Neural cell (in vitro differentiated cells): ENCODE measurements around the gene CEACAM5. TPM values are rescaled to one million over a fixed set of nuclear protein-coding genes. Genes with fewer than 3 reads are reported as not detected.

Experiments
- H2AFZ ChIP-seq: fragments of 200-600, 300-800 bp; sonication (generic), shearing (Covaris generic); 2 replicates; pipeline ENCODE4 v1.6.0; 2014; ENCODE audit warnings: low read depth, mild to moderate bottlenecking, antibody characterized with exemption, low read length, moderate library complexity
- H3F3A ChIP-seq: fragments of 200-600 bp; shearing (Covaris generic); 2 replicates; pipeline ENCODE4 v1.6.1; 2016; ENCODE audit warnings: mild to moderate bottlenecking, moderate library complexity, mixed read lengths, antibody characterized with exemption, low read length; ENCODE audit not compliant: insufficient read depth, poor library complexity, severe bottlenecking
- H3K27ac ChIP-seq: fragments of 200-600, 300-800 bp; sonication (generic), shearing (Covaris generic); 2 replicates; pipeline ENCODE4 v1.5.1; 2014; ENCODE audit warnings: mild to moderate bottlenecking, low read length, moderate library complexity
- H3K27me3 ChIP-seq: fragments of 300-800, 200-600 bp; sonication (generic), shearing (Covaris generic); 2 replicates; pipeline ENCODE4 v1.6.0; 2014; ENCODE audit warnings: mild to moderate bottlenecking, low read depth, low read length, moderate library complexity; ENCODE audit not compliant: insufficient read depth
- H3K36me3 ChIP-seq: fragments of 300-800, 200-600 bp; sonication (generic), shearing (Covaris generic); 2 replicates; pipeline ENCODE4 v1.5.1; 2014; ENCODE audit warnings: mild to moderate bottlenecking, antibody characterized with exemption, low read length, moderate library complexity; ENCODE audit not compliant: insufficient read depth
- H3K4me2 ChIP-seq: fragments of 300-800, 200-600 bp; sonication (generic), shearing (Covaris generic); 2 replicates; pipeline ENCODE4 v1.6.0; 2014; ENCODE audit warnings: mild to moderate bottlenecking, low read length
- H3K4me3 ChIP-seq: fragments of 300-800, 200-600 bp; sonication (generic), shearing (Covaris generic); 2 replicates; pipeline ENCODE4 v1.5.1; 2014; ENCODE audit warnings: mild to moderate bottlenecking, low read length, moderate library complexity
- H3K79me2 ChIP-seq: fragments of 200-600 bp; shearing (Covaris generic); replicated peaks from 2 replicates; pipeline ENCODE4 v1.6.0; 2014; ENCODE audit warnings: mild to moderate bottlenecking, low read length, moderate library complexity; ENCODE audit not compliant: insufficient read depth
- H3K9ac ChIP-seq: fragments of 300-800, 200-600 bp; sonication (generic), shearing (Covaris generic); 2 replicates; pipeline ENCODE4 v1.6.1; 2016; ENCODE audit warnings: mild to moderate bottlenecking, low read length, mixed read lengths
- H3K9me2 ChIP-seq: fragments of 200-600 bp; shearing (Covaris generic); 2 replicates; pipeline ENCODE4 v1.6.1; 2016; ENCODE audit warnings: mild to moderate bottlenecking, low read length, mixed read lengths; ENCODE audit not compliant: insufficient read depth
- H3K9me3 ChIP-seq: fragments of 200-600, 300-800 bp; sonication (generic), shearing (Covaris generic); 2 replicates; pipeline ENCODE4 v1.6.1; 2016; ENCODE audit warnings: mild to moderate bottlenecking, mixed run types, low read length, moderate library complexity, mixed read lengths
- H4K20me1 ChIP-seq: fragments of 200-600 bp; shearing (Covaris generic); 2 replicates; pipeline ENCODE4 v1.6.1; 2016; ENCODE audit warnings: mild to moderate bottlenecking, mixed run types; ENCODE audit not compliant: insufficient read depth
- CTCF ChIP-seq: fragments of 450-650 bp; IDR thresholded peaks from 2 replicates; pipeline ENCODE4 v1.5.1; 2014; ENCODE audit warnings: antibody characterized with exemption, mild to moderate bottlenecking, moderate library complexity; ENCODE audit not compliant: poor library complexity, severe bottlenecking
- EP300 ChIP-seq: fragments of 450-650 bp; conservative IDR thresholded peaks from 2 replicates; pipeline ENCODE4 v1.6.1; 2014; ENCODE audit warnings: antibody characterized with exemption, mild to moderate bottlenecking, moderate library complexity; ENCODE audit not compliant: poor library complexity, severe bottlenecking
- EZH2 ChIP-seq: fragments of 200-600, 300-800 bp; shearing (Covaris generic), sonication (generic); IDR thresholded peaks from 2 replicates; pipeline ENCODE4 v1.6.1; 2014; ENCODE audit warnings: antibody characterized with exemption, low read length, borderline replicate concordance, mild to moderate bottlenecking; ENCODE audit not compliant: insufficient read depth, poor library complexity, severe bottlenecking
- MXI1 ChIP-seq: fragments of 450-650 bp; conservative IDR thresholded peaks from 2 replicates; pipeline ENCODE4 v1.6.1; 2014; ENCODE audit warnings: antibody characterized with exemption, mild to moderate bottlenecking; ENCODE audit not compliant: poor library complexity, severe bottlenecking
- POLR2AphosphoS5 ChIP-seq: IDR thresholded peaks from 2 replicates; pipeline ENCODE4 v1.6.1; 2012
- RAD21 ChIP-seq: fragments of 450-650 bp; conservative IDR thresholded peaks from 2 replicates; pipeline ENCODE4 v1.6.1; 2014; ENCODE audit warnings: antibody characterized with exemption, mild to moderate bottlenecking, moderate library complexity
- REST ChIP-seq: IDR thresholded peaks from 2 replicates; pipeline ENCODE4 v1.6.1; 2012; ENCODE audit warnings: borderline replicate concordance
- SMC3 ChIP-seq: fragments of 450-650 bp; conservative IDR thresholded peaks from 2 replicates; pipeline ENCODE4 v1.6.1; 2014; ENCODE audit warnings: antibody characterized with exemption, mild to moderate bottlenecking, moderate library complexity; ENCODE audit not compliant: poor library complexity
- TAF1 ChIP-seq: IDR thresholded peaks from 2 replicates; pipeline ENCODE4 v1.6.1; 2012; ENCODE audit warnings: low read depth
- polyA plus RNA-seq: library from polyadenylated mRNA; depleted of rRNA; stranded (reverse); fragments of >200 nt; gene quantifications from 2 replicates; pipeline ENCODE4 v1.2.3, GENCODE V29; 2014

Gene CEACAM5
- polyA plus RNA-seq, 1 donor from 2014 or later = not detected

- Histone ChIP-seq H3K79me2 (no peaks in the 10 kb centered on the region), H3K4me3 (no peak overlapping the region), H3K9me2 (no peaks in the 10 kb centered on the region), H3K9ac (no peak overlapping the region), H3K27ac (no peak overlapping the region), H3K9me3 (no peaks in the 10 kb centered on the region), H3K27me3 (no peaks in the 10 kb centered on the region), H2AFZ (no peak overlapping the region), H3F3A (no peaks in the 10 kb centered on the region), H3K36me3 (no peaks in the 10 kb centered on the region), H4K20me1 (no peaks in the 10 kb centered on the region), H3K4me2 (no peak overlapping the region)
- no peak for TF ChIP-seq TAF1
- no peak for TF ChIP-seq MXI1
- TF ChIP-seq EZH2 = no peak
- no peak for TF ChIP-seq REST
These were observed 18.1 kb downstream of the CEACAM5 start for GRCh38 chr19:41726493-41726892.

- Histone ChIP-seq H3K27ac (no peak overlapping the region), H3K79me2 (no peaks in the 10 kb centered on the region), H3K4me3 (no peak overlapping the region), H2AFZ (no peak overlapping the region), H3F3A (no peaks in the 10 kb centered on the region), H3K27me3 (no peaks in the 10 kb centered on the region), H3K4me2 (no peak overlapping the region), H3K9me3 (no peaks in the 10 kb centered on the region), H4K20me1 (no peaks in the 10 kb centered on the region), H3K9me2 (no peaks in the 10 kb centered on the region), H3K36me3 (no peaks in the 10 kb centered on the region), H3K9ac (no peak overlapping the region)
- TF ChIP-seq EZH2 = no peak
- no peak for TF ChIP-seq RAD21
- no peak for TF ChIP-seq POLR2AphosphoS5
- TF ChIP-seq TAF1 = no peak
- no peak for TF ChIP-seq MXI1
- no peak for TF ChIP-seq SMC3
- no peak for TF ChIP-seq EP300
- TF ChIP-seq CTCF = no peak
- TF ChIP-seq REST = no peak
These were observed 25.7 kb downstream of the CEACAM5 start for GRCh38 chr19:41734156-41734555.
